ENCODE data around the gene MATN1. TPM values are rescaled to one million over a fixed set of nuclear protein-coding genes. Genes with fewer than 3 reads are reported as not detected.

The MATN1 gene
- polyA plus RNA-seq, 10 donors, result 0.36 to 2.1 (median 1.0) TPM

- no peak for DNase-seq
Observed at GRCh38 chr1:30719406-30720270, 3.7 kb downstream of the MATN1 start.

GRCh38 chr1:30718636-30719405 lies 4.6 kb downstream of the MATN1 start:
- DNase-seq, result peak; percentile 95 to 98 (median 97)

GRCh38 chr1:30718091-30718635 lies 5.2 kb downstream of the MATN1 start:
- DNase-seq, result peak; percentile 95 to 97 (median 97)

GRCh38 chr1:30716646-30717045 lies 6.7 kb downstream of the MATN1 start:
- no peak for DNase-seq

GRCh38 chr1:30715886-30716285 lies 7.5 kb downstream of the MATN1 start:
- no peak for DNase-seq

- DNase-seq, result no peak
Observed at GRCh38 chr1:30715216-30715615, 8.2 kb downstream of the MATN1 start.

GRCh38 chr1:30714536-30715090 lies 8.8 kb downstream of the MATN1 start:
- no peak for DNase-seq

- no peak for DNase-seq
Observed at GRCh38 chr1:30714025-30714424, 9.4 kb downstream of the MATN1 start.

GRCh38 chr1:30713311-30713710 lies 10.1 kb downstream of the MATN1 start:
- DNase-seq, result peak in 2 of 3 donors; percentile 46 to 69

GRCh38 chr1:30712583-30712982 lies 10.8 kb downstream of the MATN1 start:
- no peak for DNase-seq

- DNase-seq, result no peak
Observed at GRCh38 chr1:30710407-30710806, 13.0 kb downstream of the MATN1 start.

- DNase-seq, result no peak
Observed at GRCh38 chr1:30708361-30708728, 15.0 kb downstream of the MATN1 start.

GRCh38 chr1:30707412-30708360 lies 15.7 kb downstream of the MATN1 start:
- DNase-seq, result peak; percentile 65 to 81 (median 80)

- no peak for DNase-seq
Observed at GRCh38 chr1:30706528-30706927, 16.9 kb downstream of the MATN1 start.

GRCh38 chr1:30705698-30706097 lies 17.7 kb downstream of the MATN1 start:
- DNase-seq, result no peak

- peak in 1 of 3 donors; percentile 55 for DNase-seq
Observed at GRCh38 chr1:30704765-30705509, 18.4 kb downstream of the MATN1 start.

- DNase-seq, result no peak
Observed at GRCh38 chr1:30704271-30704670, 19.1 kb downstream of the MATN1 start.

- DNase-seq, result no peak
Observed at GRCh38 chr1:30702823-30703222, 20.6 kb downstream of the MATN1 start.

GRCh38 chr1:30701258-30701633 lies 22.1 kb downstream of the MATN1 start:
- no peak for DNase-seq

- peak in 1 of 3 donors; percentile 62 for DNase-seq
Observed at GRCh38 chr1:30700528-30701257, 22.7 kb downstream of the MATN1 start.

Data from muscle of back (tissue), 11 donors.